Measurements from ENCODE around the gene KCTD15.
A peak's percentile ranks its signal among the peaks of the same experiment; 100 is the strongest.

KCTD15 gene

DNA sequence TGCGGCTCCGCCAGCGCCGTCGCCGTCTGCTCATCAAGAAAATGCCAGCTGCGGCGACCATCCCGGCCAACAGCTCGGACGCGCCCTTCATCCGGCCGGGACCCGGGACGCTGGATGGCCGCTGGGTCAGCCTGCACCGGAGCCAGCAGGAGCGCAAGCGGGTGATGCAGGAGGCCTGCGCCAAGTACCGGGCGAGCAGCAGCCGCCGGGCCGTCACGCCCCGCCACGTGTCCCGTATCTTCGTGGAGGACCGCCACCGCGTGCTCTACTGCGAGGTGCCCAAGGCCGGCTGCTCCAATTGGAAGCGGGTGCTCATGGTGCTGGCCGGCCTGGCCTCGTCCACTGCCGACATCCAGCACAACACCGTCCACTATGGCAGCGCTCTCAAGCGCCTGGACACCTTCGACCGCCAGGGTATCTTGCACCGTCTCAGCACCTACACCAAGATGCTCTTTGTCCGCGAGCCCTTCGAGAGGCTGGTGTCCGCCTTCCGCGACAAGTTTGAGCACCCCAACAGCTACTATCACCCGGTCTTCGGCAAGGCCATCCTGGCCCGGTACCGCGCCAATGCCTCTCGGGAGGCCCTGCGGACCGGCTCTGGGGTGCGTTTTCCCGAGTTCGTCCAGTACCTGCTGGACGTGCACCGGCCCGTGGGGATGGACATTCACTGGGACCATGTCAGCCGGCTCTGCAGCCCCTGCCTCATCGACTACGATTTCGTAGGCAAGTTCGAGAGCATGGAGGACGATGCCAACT, 24.4 kb upstream of the KCTD15 start:
- no peak for DNase-seq (ENCODE audit: low read depth)

GRCh38 chr19:33772858-33773180, 23.9 kb upstream of the KCTD15 start:
- no peak for DNase-seq (ENCODE audit: low read depth)

- DNase-seq (ENCODE audit: low read depth), result no peak
Observed at GRCh38 chr19:33773704-33774624, 22.7 kb upstream of the KCTD15 start.

DNA sequence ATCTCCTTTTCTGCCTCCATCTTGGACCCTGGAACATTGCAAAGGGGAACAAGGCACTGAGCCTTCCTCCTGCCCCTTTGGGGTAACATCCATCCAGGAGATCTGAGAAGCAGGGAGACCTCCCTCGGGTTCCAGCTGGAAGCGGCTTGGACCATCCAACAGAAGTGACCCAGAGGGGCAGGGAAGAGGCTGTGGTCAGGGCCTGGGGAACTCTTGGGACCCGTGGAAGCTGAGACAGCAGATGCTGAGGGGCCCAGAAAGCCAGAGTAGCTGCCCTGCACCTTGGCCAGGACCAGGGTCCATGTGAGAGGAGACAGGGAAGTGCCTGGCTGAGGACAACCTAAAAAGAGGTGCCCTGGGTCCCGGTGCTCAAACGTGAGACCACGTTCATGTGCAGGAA, 21.9 kb upstream of the KCTD15 start:
- no peak for DNase-seq (ENCODE audit: low read depth)

DNA sequence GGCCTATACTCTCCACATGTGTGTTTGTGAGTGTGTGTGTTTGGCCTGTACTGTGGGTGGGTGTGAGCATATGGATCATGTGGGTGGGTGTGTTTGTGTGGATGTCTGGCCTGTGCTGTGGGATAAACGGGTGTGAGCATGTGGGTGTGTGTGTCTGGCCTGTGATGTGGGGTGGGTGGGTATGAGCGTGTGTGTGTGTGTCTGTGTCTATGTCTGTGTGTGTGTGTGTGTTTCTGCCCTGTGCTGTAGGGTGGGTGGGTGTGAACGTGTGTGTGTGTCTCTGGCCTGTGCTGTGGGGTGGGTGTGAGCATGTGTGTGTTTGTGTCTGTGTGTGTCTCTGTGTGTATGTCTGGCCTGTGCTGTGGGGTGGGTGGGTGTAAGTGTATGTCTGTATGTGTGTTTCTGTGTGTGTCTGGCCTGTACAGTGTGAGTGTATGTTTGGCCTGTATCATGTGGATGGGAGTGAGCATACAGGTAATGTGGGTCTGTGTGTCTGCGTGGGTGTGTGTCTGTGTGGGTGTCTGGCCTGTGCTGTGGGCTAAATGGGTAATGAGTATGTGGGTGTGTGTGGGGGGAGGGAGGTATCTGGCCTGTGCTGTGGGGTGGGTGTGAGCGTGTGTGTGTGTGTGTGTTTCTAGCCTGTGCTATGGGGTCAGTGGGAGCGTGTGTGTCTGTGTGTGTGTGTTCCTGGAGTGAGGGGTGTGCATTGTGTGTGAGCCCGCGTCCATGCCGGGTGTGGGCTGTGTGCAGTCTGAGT, 20.8 kb upstream of the KCTD15 start:
- no peak for DNase-seq (ENCODE audit: low read depth)

DNA sequence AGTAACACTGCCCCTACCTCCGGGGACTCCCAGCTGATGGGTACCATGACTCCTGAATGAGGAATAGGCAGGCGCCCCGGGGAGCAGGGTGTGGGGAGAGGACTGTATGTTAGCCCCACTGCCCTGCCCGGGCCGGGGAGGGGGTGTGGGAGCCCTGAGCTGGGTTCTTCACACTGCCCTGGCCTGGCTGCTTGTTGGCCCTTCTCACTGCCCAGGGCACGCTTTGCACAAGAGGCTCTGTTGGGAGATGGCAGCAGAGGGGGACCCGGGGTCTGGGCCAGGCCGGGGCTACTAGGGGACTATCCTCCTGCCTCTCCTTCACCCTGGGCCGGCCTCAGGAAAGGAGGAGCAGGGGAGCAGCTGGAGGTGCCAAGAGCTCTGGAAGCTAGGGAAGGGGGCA, 19.3 kb upstream of the KCTD15 start:
- DNase-seq (ENCODE audit: low read depth), result no peak

DNA sequence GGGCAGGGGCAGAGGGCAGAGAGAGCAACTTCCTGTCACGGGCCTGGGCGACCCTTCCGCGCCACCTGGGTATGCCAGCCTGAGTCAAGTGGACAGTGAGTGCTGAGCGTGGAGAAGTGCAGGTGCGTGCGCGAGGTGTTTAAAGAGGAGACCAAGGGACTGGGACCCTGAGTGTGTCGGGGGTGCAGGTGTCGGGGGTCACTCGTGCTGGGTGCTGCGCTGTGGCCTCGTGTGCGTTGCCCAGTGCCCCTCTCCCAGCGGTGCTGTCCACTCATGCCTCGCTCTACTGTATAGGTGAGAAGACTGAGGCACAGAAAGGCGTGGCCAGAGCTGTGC, 18.9 kb upstream of the KCTD15 start:
- no peak for DNase-seq (ENCODE audit: low read depth)

- peak; percentile 64 for DNase-seq (ENCODE audit: low read depth)
Observed at GRCh38 chr19:33778089-33778791, 18.4 kb upstream of the KCTD15 start.

DNA sequence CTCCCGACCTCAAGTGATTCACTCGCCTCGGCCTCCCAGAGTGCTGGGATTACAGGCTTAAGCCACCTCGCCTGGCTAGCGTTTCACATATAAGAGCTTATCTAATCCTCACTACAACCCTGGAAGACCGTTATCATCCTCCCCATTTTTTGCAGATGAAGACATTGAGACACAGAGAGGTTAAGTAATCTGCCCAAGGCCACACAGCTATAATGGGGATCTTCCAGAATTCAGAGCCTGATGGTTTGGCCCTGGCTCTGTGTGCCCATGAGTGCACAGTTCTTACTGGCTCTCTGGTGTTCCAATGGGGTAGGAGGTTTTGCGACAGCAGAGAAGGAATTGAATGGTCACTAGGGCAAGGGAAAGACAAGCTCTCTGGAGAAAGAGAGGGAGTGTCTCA, 16.8 kb upstream of the KCTD15 start:
- DNase-seq (ENCODE audit: low read depth), result no peak

GRCh38 chr19:33780251-33780650, 16.4 kb upstream of the KCTD15 start:
- no peak for DNase-seq (ENCODE audit: low read depth)

GRCh38 chr19:33780746-33781145, 15.9 kb upstream of the KCTD15 start:
- no peak for DNase-seq (ENCODE audit: low read depth)

GRCh38 chr19:33781415-33781935, 15.2 kb upstream of the KCTD15 start:
- no peak for DNase-seq (ENCODE audit: low read depth)

- no peak for DNase-seq (ENCODE audit: low read depth)
Observed at GRCh38 chr19:33781996-33782395, 14.7 kb upstream of the KCTD15 start.

- no peak for DNase-seq (ENCODE audit: low read depth)
Observed at GRCh38 chr19:33784432-33784831, 12.2 kb upstream of the KCTD15 start.

DNA sequence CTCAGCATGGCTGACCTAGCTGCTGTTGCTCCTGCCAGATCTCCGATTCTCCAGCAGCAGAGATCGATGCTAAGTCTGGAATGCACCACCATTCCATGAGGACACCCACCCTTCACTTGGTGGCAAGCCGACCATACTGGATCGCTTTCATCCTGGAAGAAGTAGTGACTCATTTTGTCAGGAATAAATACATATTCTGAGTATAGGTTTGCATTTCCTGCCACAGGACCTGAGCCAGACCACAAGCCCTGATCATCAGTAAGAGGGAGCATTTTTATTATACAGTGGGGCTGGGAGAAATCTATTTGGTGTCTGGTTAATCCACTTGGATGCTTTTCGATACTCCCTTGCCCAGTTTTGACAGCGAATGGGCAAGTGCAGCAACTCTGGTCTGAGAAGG, 10.9 kb upstream of the KCTD15 start:
- DNase-seq (ENCODE audit: low read depth), result no peak

GRCh38 chr19:33788676-33789075, 8.0 kb upstream of the KCTD15 start:
- DNase-seq (ENCODE audit: low read depth), result no peak

DNA sequence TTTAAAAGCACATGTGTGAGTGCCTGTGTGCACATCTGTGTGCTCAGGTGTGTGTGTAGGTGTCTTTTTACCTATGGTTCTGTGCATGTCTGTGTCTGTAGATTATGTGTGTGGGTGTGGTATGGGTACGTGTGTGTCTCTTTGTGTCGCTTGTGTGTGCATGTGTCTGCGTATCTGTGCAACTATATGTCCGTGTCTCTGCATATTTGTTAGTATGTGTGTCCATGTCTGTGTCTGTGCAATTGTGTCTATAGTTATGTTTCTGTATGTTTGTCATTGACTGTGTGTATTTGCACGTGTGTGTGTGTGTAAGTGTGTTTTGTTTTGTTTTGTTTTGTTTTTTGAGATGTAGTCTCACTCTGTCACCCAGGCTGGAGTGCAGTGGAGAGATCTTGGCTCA, 7.3 kb upstream of the KCTD15 start:
- DNase-seq (ENCODE audit: low read depth), result no peak

DNA sequence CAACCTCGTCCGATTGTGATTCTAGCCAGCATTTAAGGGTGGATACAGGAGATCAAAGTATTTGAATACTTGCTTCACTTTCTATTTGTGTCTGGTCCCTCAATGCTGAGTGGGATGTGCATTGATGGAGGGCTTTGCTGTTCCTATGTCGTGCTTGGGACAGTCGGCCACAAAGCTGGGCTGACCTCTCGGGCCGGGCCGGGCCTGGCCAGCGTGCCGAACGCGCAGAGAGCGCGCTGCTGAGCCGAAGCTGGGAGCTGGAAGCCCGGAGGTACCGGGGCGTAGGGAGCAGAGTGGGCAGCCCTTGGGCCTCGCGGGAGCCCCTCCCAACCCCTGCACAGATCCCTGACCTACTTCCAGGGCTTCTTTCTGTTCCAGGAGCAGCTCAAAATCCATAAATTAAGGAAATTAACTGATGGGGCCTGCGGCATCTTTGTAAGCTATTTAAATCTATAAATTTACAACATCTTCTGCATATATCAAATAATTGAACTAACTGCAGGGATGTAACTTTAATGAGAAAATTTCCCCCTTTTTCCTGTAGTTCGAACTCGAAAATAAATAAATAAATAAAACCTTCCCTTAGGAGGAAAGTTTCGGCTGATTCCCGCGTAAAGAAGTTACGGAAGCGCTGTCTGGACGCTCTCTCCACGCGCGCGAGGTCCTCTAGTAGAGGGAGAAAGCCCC, 1.8 kb upstream of the KCTD15 start:
- DNase-seq (ENCODE audit: low read depth), result no peak

- no peak for DNase-seq (ENCODE audit: low read depth)
Observed at GRCh38 chr19:33795370-33796163, 1.1 kb upstream of the KCTD15 start.

GRCh38 chr19:33797802-33798671, 1.4 kb downstream of the KCTD15 start:
- DNase-seq (ENCODE audit: low read depth), result no peak
